K562 (cell line): ENCODE data around the gene ELF3. TPM values are rescaled to one million over a fixed set of nuclear protein-coding genes. Genes with fewer than 3 reads are reported as not detected.

Source experiments
- CBX3 ChIP-seq, 2 experiments: IDR thresholded peaks; 1 replicate in 1 of 2; 2 replicates in 1 of 2; pipeline ENCODE4 v1.6.1; 2012; ENCODE audit warnings: inconsistent platforms in 2 of 2, low read length in 2 of 2, borderline replicate concordance in 1 of 2, control low read depth in 1 of 2
- E2F1 ChIP-seq: sonication (generic); formaldehyde crosslinking; IDR thresholded peaks from 2 replicates; pipeline ENCODE4 v1.8.1; 2023; ENCODE audit warnings: mild to moderate bottlenecking, missing genetic modification reagents, moderate library complexity
- ESRRA ChIP-seq: fragments of 450-650 bp; IDR thresholded peaks from 2 replicates; pipeline ENCODE4 v1.6.1; 2014; ENCODE audit warnings: low read depth, mild to moderate bottlenecking, moderate library complexity, borderline replicate concordance
- MEIS2 ChIP-seq: fragments of 450-650 bp; IDR thresholded peaks from 2 replicates; pipeline ENCODE4 v1.6.1; 2014; ENCODE audit warnings: mild to moderate bottlenecking; ENCODE audit not compliant: partially characterized antibody
- PBX2 ChIP-seq, 2 experiments: IDR thresholded peaks in 1 of 2; conservative IDR thresholded peaks in 1 of 2; 2 replicates each; pipeline ENCODE4 v1.6.1; 2016; ENCODE audit warnings: low read depth in 2 of 2, mild to moderate bottlenecking in 1 of 2, missing compliant biosample characterization in 1 of 2, missing genetic modification characterization in 1 of 2, moderate library complexity in 1 of 2
- REST ChIP-seq, 2 experiments: fragments of 450-650 bp; formaldehyde crosslinking in 1 of 2; IDR thresholded peaks; 2 replicates each; pipeline versions ENCODE4 v1.4.0 to v1.6.1; 2014 to 2020; ENCODE audit warnings: mild to moderate bottlenecking in 2 of 2, borderline replicate concordance in 1 of 2, low read depth in 1 of 2
- ZNF551 ChIP-seq: fragments of 250-450 bp; sonication (Bioruptor Pico); IDR thresholded peaks from 2 replicates; pipeline ENCODE4 v1.5.0; 2021; ENCODE audit warnings: mild to moderate bottlenecking, moderate library complexity
- polyA plus RNA-seq, 8 experiments: library from polyadenylated mRNA; depleted of rRNA in 4 of 8; stranded (reverse) in 5 of 8; unstranded in 3 of 8; fragments of >200 nt; fragmentation: Nextera tagmentation in 2 of 8; fragmentation: Illumina TruSeq in 1 of 8; extraction: Ambion mirVana in 2 of 8; extraction: Trizol in 1 of 8; gene quantifications; 2 replicates each; pipeline versions ENCODE4 v1.2.1 to v1.2.3, GENCODE V29; 2011 to 2014; ENCODE audit warnings: inconsistent platforms in 1 of 8, missing spikeins in 1 of 8
- total RNA-seq, 7 experiments: library from RNA; depleted of rRNA in 6 of 7; stranded (reverse); fragments of >200 nt in 6 of 7; fragmentation: Illumina TruSeq in 2 of 7; extraction: Trizol in 2 of 7; gene quantifications; 2 replicates each; pipeline versions ENCODE4 v1.2.1 to v1.2.3, GENCODE V29; 2011 to 2021; ENCODE audit warnings: low replicate concordance in 1 of 7
- TF ChIP-seq, protein P1 (sequence below): fragments of 450-650 bp; formaldehyde crosslinking; IDR thresholded peaks from 2 replicates; pipeline ENCODE4 v1.4.0; 2020; ENCODE audit warnings: mild to moderate bottlenecking

ELF3 gene
- total and polyA plus RNA-seq, 9 of the 15 experiments (the other 6 are each of a cell fraction or from before 2014, with no cell fraction given): 0.03 to 1.2 (median 0.07) TPM; not detected in 4

DNA sequence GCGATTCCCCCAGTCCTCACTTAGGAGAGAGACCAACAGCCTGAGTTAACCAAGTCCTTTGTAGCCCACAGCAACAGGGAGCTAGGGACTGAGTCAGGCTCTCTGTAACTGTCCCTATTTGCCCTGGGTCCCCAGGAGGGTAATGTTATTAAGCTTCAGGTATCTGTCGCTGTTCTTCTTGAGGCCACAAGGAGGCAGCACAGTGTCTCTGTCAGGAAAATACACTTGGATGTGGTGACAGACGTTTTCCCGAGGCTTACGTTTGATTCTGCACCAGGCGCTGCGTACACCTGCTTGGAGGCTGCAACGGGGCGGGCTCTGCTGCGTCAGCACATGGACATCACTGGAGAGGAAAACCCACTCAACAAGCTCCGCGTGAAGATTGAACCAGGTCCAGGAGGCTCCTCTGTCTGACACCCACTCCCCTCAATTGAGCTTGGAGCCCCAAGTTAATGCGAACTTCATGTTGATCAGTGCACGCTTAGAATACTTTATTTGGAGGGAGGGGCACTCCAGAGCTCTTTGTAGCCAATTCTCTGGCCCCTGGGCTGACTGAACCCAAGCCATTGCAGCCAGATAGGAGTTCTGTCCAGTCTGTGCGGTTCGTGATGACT lies 10.7 kb upstream of the ELF3 start (continued):
- TF ChIP-seq PBX2 (CRISPR knock-in tag; IDR thresholded peaks at IDR 0.05; ENCODE audit: low read depth) (no peak), PBX2 (tag; conservative IDR thresholded peaks at IDR 0.05; ENCODE audit: low read depth) (peak; percentile 61), ZNF551 (no peak), ESRRA (no peak), E2F1 (CRISPR knock-in tag) (no peak), MEIS2 (peak; percentile 90), CBX3 (IDR thresholded peaks at IDR 0.05; ENCODE audit: borderline replicate concordance in 1 of 2, low read length in 2 of 2) (0 out of 3 replicates have a peak, but pooled peaks of 1 of the 2 experiments have one; percentile 17), REST (IDR thresholded peaks at IDR 0.05; ENCODE audit: borderline replicate concordance) (peak; percentile 76), REST (CRISPR knock-in tag; IDR thresholded peaks at IDR 0.05; ENCODE audit: low read depth) (no peak)
- TF ChIP-seq, protein P1, sequence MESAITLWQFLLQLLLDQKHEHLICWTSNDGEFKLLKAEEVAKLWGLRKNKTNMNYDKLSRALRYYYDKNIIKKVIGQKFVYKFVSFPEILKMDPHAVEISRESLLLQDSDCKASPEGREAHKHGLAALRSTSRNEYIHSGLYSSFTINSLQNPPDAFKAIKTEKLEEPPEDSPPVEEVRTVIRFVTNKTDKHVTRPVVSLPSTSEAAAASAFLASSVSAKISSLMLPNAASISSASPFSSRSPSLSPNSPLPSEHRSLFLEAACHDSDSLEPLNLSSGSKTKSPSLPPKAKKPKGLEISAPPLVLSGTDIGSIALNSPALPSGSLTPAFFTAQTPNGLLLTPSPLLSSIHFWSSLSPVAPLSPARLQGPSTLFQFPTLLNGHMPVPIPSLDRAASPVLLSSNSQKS: no peak
